Endothelial cell of umbilical vein (primary cell): ENCODE results near the gene ADAT3. TPM values are rescaled to one million over a fixed set of nuclear protein-coding genes. Genes with fewer than 3 reads are reported as not detected.

Experiments
- BruUV-seq: library from RNA; stranded (reverse); fragments of 400-500 nt; replicated peaks from 2 replicates; lab custom pipeline; 2021; lab: Mats Ljungman, UMichigan
- CTCF ChIA-PET: fragments of 300-600, 350-600 bp; sonication (Branson Sonifier 250); formaldehyde crosslinking; loops from one replicate; lab custom pipeline; 2021; ENCODE audit warnings: antibody characterized with exemption, inconsistent platforms; lab: Charles Lee
- POLR2A ChIA-PET: fragments of 300-600, 350-600 bp; sonication (Branson Sonifier 250); formaldehyde crosslinking; loops from one replicate; lab custom pipeline; 2021; ENCODE audit warnings: antibody characterized with exemption, inconsistent platforms; lab: Charles Lee
- DNase-seq: peaks from one replicate; pipeline ENCODE4 v3.0.0-alpha.2; 2011; ENCODE audit warnings: low read depth, low spot score
- FAIRE-seq: peaks from 2 replicates; lab custom pipeline; 2011; peaks lifted over from hg19 to GRCh38; lab: Jason Lieb, UNC
- H2AFZ ChIP-seq: 2 replicates; pipeline ENCODE4 v1.6.0; 2012; ENCODE audit warnings: low read depth, low read length, control low read depth, inconsistent platforms
- H3K27ac ChIP-seq: 2 replicates; pipeline ENCODE4 v1.5.1; 2011; ENCODE audit warnings: low read depth, mild to moderate bottlenecking, control low read depth, low read length, moderate library complexity; ENCODE audit not compliant: insufficient read depth
- H3K27me3 ChIP-seq, 2 experiments: 2 replicates each; pipeline versions ENCODE4 v1.6.0 to v1.6.1; 2011; ENCODE audit warnings: low read length in 2 of 2, mixed read lengths in 1 of 2; ENCODE audit not compliant: control insufficient read depth in 2 of 2, insufficient read depth in 2 of 2
- H3K36me3 ChIP-seq, 2 experiments: 2 replicates in 1 of 2; 3 replicates in 1 of 2; pipeline ENCODE4 v1.5.1; 2011; ENCODE audit warnings: low read length in 2 of 2, mild to moderate bottlenecking in 1 of 2, moderate library complexity in 1 of 2; ENCODE audit not compliant: control insufficient read depth in 2 of 2, insufficient read depth in 2 of 2; ENCODE audit errors: extremely low read depth in 1 of 2
- H3K4me1 ChIP-seq: 3 replicates; pipeline ENCODE4 v1.5.1; 2011; ENCODE audit warnings: mild to moderate bottlenecking, low read length; ENCODE audit not compliant: control insufficient read depth, insufficient read depth; ENCODE audit errors: extremely low read depth
- H3K4me2 ChIP-seq: 2 replicates; pipeline ENCODE4 v1.6.1; 2011; ENCODE audit warnings: low read length, control low read depth, mixed read lengths; ENCODE audit not compliant: insufficient read depth
- H3K4me3 ChIP-seq, 3 experiments: fragments of 200-600 bp in 1 of 3; sonication (generic), shearing (Covaris generic) in 1 of 3; replicated peaks in 1 of 3; 2 replicates each; pipeline ENCODE4 v1.5.1; 2011 to 2016; ENCODE audit warnings: control low read depth in 3 of 3, low read length in 3 of 3, mild to moderate bottlenecking in 2 of 3, inconsistent platforms in 1 of 3, low read depth in 1 of 3, moderate library complexity in 1 of 3; ENCODE audit not compliant: insufficient read depth in 1 of 3
- H3K79me2 ChIP-seq: 2 replicates; pipeline ENCODE4 v1.6.0; 2012; ENCODE audit warnings: low read length, inconsistent platforms; ENCODE audit not compliant: control insufficient read depth, insufficient read depth
- H3K9ac ChIP-seq: replicated peaks from 2 replicates; pipeline ENCODE3; 2011; ENCODE audit warnings: low read length, control low read depth; ENCODE audit not compliant: insufficient read depth; ENCODE audit errors: extremely low read depth
- H3K9me1 ChIP-seq: replicated peaks from 3 replicates; pipeline ENCODE4 v1.6.0; 2011; ENCODE audit warnings: mild to moderate bottlenecking, low read length; ENCODE audit not compliant: control insufficient read depth, insufficient read depth; ENCODE audit errors: extremely low read depth
- H3K9me3 ChIP-seq: replicated peaks from 2 replicates; pipeline ENCODE4 v1.5.1; 2012; ENCODE audit warnings: low read length, inconsistent platforms; ENCODE audit not compliant: control insufficient read depth, insufficient read depth
- H4K20me1 ChIP-seq: replicated peaks from 2 replicates; pipeline ENCODE3; 2011; ENCODE audit warnings: mild to moderate bottlenecking, low read length; ENCODE audit not compliant: control insufficient read depth, insufficient read depth; ENCODE audit errors: extremely low read depth
- EZH2 ChIP-seq: IDR thresholded peaks from 2 replicates; pipeline ENCODE4 v1.6.1; 2012; ENCODE audit warnings: borderline replicate concordance, low read depth, mild to moderate bottlenecking, moderate library complexity, low read length, inconsistent platforms; ENCODE audit not compliant: severe bottlenecking
- FOS ChIP-seq: IDR thresholded peaks from 2 replicates; pipeline ENCODE4 v1.6.1; 2011; ENCODE audit warnings: mild to moderate bottlenecking, low read length, moderate library complexity, borderline replicate concordance; ENCODE audit not compliant: insufficient read depth
- GATA2 ChIP-seq: IDR thresholded peaks from 2 replicates; pipeline ENCODE4 v1.7.0; 2011; ENCODE audit warnings: low read depth, mild to moderate bottlenecking, moderate library complexity, mixed read lengths, low read length; ENCODE audit not compliant: insufficient read length, insufficient read depth
- JUN ChIP-seq: IDR thresholded peaks from 2 replicates; pipeline ENCODE4 v1.6.1; 2011; ENCODE audit warnings: borderline replicate concordance, low read depth; ENCODE audit not compliant: insufficient read length, insufficient read depth
- MYC ChIP-seq: IDR thresholded peaks from one replicate; pipeline ENCODE4 v1.6.1; 2011; ENCODE audit warnings: mild to moderate bottlenecking, low read depth, low read length
- POLR2A ChIP-seq: IDR thresholded peaks from 2 replicates; pipeline ENCODE4 v1.6.1; 2012; ENCODE audit warnings: low read depth, mild to moderate bottlenecking, control low read depth, low read length
- POLR2AphosphoS5 ChIP-seq: IDR thresholded peaks from 2 replicates; pipeline ENCODE4 v1.6.1; 2012; ENCODE audit warnings: low read depth, mild to moderate bottlenecking, control low read depth, low read length, moderate library complexity; ENCODE audit not compliant: insufficient read depth
- dilution Hi-C: fragments of 300-500 bp; cut with MboI; formaldehyde crosslinking; loops from one replicate; pipeline ENCODE4 v1.15.0; 2019; ENCODE audit warnings: low sequenced_read_pairs; ENCODE audit not compliant: extremely low pct_ligation_motif_present
- intact Hi-C: fragments of 100-400 bp; cut with micrococcal nuclease; formaldehyde crosslinking; loops from one replicate; pipeline ENCODE4 v1.10.0; 2022
- polyA plus RNA-seq, 4 experiments: library from polyadenylated mRNA; depleted of rRNA in 3 of 4; stranded (reverse) in 3 of 4; unstranded in 1 of 4; fragments of >200 nt; gene quantifications; 2 replicates each; pipeline versions ENCODE4 v1.2.1 to v1.2.3, GENCODE V29; 2011 to 2012; ENCODE audit warnings: missing spikeins in 1 of 4
- total RNA-seq: library from RNA; stranded (reverse); gene quantifications from 2 replicates; pipeline ENCODE4 v1.2.3, GENCODE V29; 2021
- TF ChIP-seq, protein P1 (sequence below): IDR thresholded peaks from 2 replicates; pipeline ENCODE4 v1.6.1; 2011; ENCODE audit not compliant: insufficient read depth, insufficient read length
- TF ChIP-seq, protein P2 (sequence below), 2 donors: IDR thresholded peaks; 1 replicate in 1 of 2; 2 replicates in 1 of 2; pipeline ENCODE4 v1.5.1; 2011; ENCODE audit warnings: low read length in 2 of 2, mild to moderate bottlenecking in 2 of 2, moderate library complexity in 2 of 2, control low read depth in 1 of 2, inconsistent platforms in 1 of 2, low read depth in 1 of 2; ENCODE audit not compliant: insufficient read depth in 1 of 2; ENCODE audit errors: extremely low read depth in 1 of 2

The ADAT3 gene
- total and polyA plus RNA-seq, 2 donors (not counting 3 experiments of a cell fraction or from before 2014, with no cell fraction given), result 5.7 to 11.7 TPM

DNA sequence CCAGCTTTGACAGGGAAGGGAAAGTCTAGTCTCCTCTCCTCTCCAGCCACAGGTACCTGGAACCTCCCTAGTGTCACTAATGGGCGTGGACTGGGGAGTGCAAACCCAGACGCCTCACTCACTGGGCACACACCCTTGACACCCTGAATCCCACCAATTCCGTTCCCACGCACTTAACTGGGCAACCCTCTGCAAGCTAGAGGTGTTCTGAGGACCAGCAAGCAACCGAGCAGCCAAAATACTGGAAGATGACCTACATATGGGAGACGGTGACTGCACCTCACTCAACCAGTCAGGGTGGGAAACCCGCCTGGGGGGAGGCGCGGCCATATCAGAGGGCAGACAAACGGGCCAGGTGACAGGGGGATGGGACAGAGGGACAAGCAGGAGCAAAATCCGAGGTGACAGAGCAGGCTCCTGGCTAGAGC, 20.9 kb upstream of the ADAT3 start:
- H2AFZ ChIP-seq, result no peak overlapping the region
- H4K20me1 ChIP-seq, result no peaks in the 10 kb centered on the region
- no peaks in the 10 kb centered on the region for H3K9me1 ChIP-seq
- BruUV-seq, result TSS peak; percentile 38
- H3K4me3 ChIP-seq, result peak overlapping the region; percentile 83 to 92 (median 88)
- peaks cover 38% of the 10 kb centered on the region for H3K79me2 ChIP-seq
- dilution Hi-C loops, result no loop called here
- H3K27me3 ChIP-seq, result no peaks in the 10 kb centered on the region
- peaks cover 27% of the 10 kb centered on the region for H3K4me1 ChIP-seq
- no peak for FAIRE-seq
- TF ChIP-seq EZH2 (no peak), JUN (no peak), POLR2A (no peak), MYC (no peak), POLR2AphosphoS5 (no peak), GATA2 (no peak), FOS (no peak)
- TF ChIP-seq, protein P1, sequence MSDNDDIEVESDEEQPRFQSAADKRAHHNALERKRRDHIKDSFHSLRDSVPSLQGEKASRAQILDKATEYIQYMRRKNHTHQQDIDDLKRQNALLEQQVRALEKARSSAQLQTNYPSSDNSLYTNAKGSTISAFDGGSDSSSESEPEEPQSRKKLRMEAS, result no peak
- TF ChIP-seq, protein P2, sequence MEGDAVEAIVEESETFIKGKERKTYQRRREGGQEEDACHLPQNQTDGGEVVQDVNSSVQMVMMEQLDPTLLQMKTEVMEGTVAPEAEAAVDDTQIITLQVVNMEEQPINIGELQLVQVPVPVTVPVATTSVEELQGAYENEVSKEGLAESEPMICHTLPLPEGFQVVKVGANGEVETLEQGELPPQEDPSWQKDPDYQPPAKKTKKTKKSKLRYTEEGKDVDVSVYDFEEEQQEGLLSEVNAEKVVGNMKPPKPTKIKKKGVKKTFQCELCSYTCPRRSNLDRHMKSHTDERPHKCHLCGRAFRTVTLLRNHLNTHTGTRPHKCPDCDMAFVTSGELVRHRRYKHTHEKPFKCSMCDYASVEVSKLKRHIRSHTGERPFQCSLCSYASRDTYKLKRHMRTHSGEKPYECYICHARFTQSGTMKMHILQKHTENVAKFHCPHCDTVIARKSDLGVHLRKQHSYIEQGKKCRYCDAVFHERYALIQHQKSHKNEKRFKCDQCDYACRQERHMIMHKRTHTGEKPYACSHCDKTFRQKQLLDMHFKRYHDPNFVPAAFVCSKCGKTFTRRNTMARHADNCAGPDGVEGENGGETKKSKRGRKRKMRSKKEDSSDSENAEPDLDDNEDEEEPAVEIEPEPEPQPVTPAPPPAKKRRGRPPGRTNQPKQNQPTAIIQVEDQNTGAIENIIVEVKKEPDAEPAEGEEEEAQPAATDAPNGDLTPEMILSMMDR (IDR thresholded peaks at IDR 0.05; ENCODE audit: extremely low read depth in 1 of 2, insufficient read depth in 1 of 2, low read depth in 1 of 2, low read length in 2 of 2), result no peak
- intact Hi-C loops, result loop anchor here (2.0 kb wide), 1 partner anchor 20 kb away; no protein-coding TSS in a partner anchor
- peaks cover 0 to 1% of the 10 kb centered on the region in 2 experiments for H3K36me3 ChIP-seq
- ChIA-PET CTCF (interaction anchor here (1.0 to 2.4 kb wide), 3 partner anchors 8 to 20 kb away, joined by 6 to 12 read pairs (median 8); no protein-coding TSS in a partner anchor), POLR2A (no interaction called here)
- H3K9ac ChIP-seq, result peak overlapping the region; percentile 87
- peak overlapping the region; percentile 75 for H3K4me2 ChIP-seq
- H3K9me3 ChIP-seq, result no peaks in the 10 kb centered on the region
- H3K27ac ChIP-seq, result peak overlapping the region; percentile 78
- DNase-seq, result no peak
